Uterus (tissue), 2 donors: ENCODE results near the gene PTGDS.

ENCODE experiments used
- CTCF ChIP-seq, 4 experiments: fragments of 200-600 bp in 2 of 4; fragments of 450-650 bp in 2 of 4; sonication (generic) in 2 of 4; IDR thresholded peaks; one replicate each; pipeline ENCODE4 v1.5.1; 2016 to 2019; ENCODE audit warnings: antibody characterized with exemption in 4 of 4, mild to moderate bottlenecking in 2 of 4, moderate library complexity in 1 of 4
- POLR2A ChIP-seq, 2 donors: fragments of 450-650 bp; IDR thresholded peaks; one replicate each; pipeline ENCODE4 v1.6.1; 2016; ENCODE audit warnings: antibody characterized with exemption in 2 of 2, mild to moderate bottlenecking in 1 of 2, moderate library complexity in 1 of 2

- no peak for TF ChIP-seq CTCF (IDR thresholded peaks at IDR 0.05)
- no peak for TF ChIP-seq POLR2A (IDR thresholded peaks at IDR 0.05)
Measured at GRCh38 chr9:137007108-137007815, 30.0 kb downstream of the PTGDS start.
